Cortex of kidney (tissue), 1 donor: ENCODE data around the gene CDCA7.
"Not testable (repeated sequence)": the region's sequence is repeated elsewhere in the genome, so short reads cannot be mapped to it uniquely, and the experiment has no call there.

Experiments
- DNase-seq: peaks from one replicate; lab custom pipeline; 2025; lab: John Stamatoyannopoulos, UW

CDCA7 gene

DNA sequence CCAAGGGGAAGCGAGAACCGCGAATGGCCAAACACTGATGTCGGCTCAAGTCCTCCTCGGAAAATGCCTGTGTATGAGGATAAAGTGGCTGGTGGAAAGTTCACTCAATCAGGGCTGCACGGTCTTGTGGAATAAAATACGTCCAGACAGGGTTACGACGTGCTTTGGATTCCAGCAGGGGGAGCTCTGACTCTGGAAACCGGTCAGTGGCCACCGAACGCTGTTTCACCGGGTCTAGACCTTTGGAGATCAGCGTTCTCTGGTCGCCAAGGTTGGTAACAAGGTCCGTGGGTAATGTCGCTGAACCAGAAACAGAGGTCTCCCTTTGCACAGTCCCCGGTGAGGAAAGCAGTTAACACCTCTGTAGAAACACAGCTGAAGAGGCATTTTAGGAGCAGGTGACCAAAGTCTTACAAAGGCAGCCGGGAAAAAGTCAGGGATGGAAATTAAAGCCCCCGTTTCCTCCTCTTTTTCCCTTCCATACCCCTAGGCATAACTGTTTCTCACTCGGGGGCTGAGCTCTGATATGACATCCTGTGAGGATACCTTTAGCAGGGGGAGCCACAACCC lies 47.8 kb downstream of the CDCA7 start:
- no peak for DNase-seq

DNA sequence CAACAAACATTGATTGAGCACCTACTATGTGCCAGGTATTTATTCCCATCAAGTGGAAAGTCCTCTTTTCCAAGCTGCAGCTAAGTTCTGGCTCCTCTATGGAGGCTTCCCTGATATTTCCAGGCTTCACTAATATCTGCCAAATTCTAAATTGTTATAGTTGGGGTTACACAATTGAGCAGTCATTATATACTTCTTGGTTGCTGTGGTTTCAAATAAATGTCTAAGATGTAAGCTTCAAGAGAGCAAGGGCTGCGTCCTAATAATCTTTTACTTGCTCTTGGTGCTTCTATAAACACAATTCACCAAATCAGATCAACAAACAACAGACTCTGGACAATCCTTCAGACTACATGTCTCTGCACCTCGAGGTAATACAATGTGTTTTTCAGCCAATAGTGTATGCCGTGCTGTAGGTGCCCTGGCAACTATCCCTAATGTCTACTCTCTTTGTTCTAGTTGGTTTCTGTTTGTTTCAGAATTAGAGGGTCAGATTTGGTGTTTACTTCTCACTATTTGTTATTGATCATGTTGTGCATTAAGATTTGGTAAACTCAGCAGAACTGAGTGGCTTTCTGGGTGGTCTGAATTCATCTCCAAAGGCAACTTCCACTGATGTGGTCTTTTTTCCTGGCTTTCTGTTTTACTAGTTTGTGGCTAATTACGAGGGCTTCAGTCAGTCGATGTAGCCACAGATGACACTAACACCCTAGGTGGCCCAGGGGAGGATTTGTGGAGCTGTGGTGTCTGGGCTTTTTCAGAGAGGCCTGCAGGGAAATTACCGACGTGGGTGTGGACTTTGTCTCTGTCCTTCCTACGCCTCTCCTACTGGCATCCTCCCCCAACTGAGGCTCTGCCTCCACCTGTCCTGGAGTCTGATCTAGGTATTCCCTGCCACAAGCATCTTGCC lies 50.4 kb downstream of the CDCA7 start:
- no peak for DNase-seq

GRCh38 chr2:173407176-173407575 lies 52.5 kb downstream of the CDCA7 start:
- DNase-seq = no peak

GRCh38 chr2:173407646-173408045 lies 53.0 kb downstream of the CDCA7 start:
- no peak for DNase-seq

DNA sequence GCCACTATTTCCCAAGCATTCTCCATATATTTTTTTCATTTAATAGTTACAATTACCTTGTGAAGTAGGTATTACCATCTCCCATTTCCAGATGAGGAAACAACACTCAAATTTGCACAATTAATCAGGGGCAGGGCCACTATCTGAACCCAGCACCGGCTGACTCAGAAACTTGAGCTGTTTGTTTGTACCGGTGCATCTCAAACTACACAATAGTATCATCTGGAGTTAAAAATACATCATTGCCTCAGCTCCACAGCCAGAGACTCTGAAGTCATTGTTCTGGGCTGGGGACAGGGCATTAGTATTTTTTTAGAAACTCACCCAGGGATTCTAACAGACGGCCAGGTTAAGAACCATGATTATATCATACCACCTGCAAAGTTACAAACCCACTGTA lies 55.9 kb downstream of the CDCA7 start:
- no peak for DNase-seq

DNA sequence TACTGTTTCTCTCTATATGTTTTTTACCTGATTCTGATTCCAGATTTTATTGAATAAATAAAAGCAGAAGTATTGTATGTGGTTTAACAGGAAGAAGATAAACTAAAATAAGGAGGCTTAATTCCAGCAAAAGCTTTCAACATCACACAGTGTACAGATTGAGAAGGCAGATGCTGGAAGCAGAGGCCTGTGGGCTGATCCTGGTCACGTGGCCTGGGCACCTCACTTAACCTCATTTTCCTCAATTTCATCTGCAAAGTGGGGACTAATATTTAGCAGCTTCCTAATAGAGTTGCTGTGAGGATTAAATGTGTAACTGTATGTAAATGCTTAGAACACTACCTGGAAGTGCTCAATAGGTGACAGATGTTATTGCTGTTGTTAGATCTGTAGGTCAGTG lies 58.0 kb downstream of the CDCA7 start:
- DNase-seq = no peak

DNA sequence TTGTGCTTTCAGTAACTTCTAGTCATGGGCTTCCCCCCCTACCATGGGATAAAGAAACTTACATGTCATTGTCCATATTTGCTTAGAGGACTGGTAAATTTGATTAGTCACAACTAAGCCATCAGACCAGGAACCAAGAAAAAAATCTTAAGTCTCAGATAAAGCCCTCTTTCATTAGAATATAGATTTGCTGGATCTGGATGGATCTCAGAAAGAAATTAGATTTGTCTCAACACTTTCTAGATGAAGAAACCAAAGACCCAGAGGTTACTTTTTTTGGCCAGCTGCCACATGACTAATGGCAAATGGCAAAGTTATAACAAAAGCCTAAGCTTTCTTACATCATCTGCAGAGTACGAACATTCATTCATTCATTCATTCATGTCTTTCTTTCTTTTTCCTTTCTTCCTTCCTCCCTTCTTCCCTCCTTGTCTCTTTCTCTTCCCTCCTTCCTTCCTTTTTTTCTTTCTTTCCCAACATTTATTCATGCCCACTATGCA lies 60.2 kb downstream of the CDCA7 start:
- DNase-seq = no peak

GRCh38 chr2:173415431-173416381 lies 61.0 kb downstream of the CDCA7 start:
- DNase-seq = no peak

- not testable (repeated sequence) for DNase-seq
These were observed 61.9 kb downstream of the CDCA7 start for GRCh38 chr2:173416415-173417152.

DNA sequence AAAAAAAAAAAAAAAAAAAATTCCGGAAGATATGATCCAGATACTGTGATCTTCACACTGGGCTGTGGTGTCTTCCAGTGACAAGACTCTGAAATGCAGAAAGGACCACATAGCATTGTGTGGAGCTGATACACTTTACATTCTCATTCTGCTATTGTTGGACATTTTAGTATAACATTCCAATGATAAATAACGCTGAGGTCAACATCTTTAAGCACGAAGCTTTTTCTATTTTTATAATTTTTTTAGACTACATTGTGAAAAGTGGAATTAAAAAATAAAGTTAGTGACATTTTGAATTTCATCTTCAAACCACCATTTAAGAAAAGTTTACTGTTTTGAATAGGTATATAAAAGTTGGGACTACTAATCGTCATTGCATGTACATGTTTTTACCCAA lies 62.7 kb downstream of the CDCA7 start:
- DNase-seq = no peak

DNA sequence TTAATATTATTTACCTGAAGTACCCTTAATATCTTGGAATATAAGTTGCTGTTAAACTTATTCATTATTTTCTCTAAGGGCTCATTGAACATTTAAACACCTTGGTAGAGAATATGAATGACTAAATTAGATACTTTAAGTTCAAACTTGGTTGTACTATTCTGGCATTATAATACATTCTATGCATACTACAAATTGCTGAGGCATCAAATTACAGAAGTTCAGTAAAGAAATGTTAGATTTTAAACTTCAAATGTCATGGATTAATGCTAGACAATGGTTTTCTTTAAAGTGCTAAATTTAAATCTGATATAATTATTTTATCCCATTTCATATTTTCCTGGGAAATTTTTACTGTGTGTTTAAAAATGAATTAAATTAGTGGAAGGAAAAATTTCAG lies 63.1 kb downstream of the CDCA7 start:
- DNase-seq = no peak
